ENCODE measurements around the gene ATG4C.
"Not testable (repeated sequence)": the region's sequence is repeated elsewhere in the genome, so short reads cannot be mapped to it uniquely, and the experiment has no call there.

ATG4C gene

GRCh38 chr1:62746809-62747138 is 37.2 kb upstream of the ATG4C start:
- ChIA-PET CTCF (interaction anchor here (0.8 to 5.1 kb wide), 51 partner anchors 9 to 572 kb away, joined by 3 to 166 read pairs (median 4); partner anchors contain the start of gene DOCK7), POLR2A (no interaction called here)
- no peak for DNase-seq (ENCODE audit: low read depth, low spot score)
- TF ChIP-seq, protein P1, sequence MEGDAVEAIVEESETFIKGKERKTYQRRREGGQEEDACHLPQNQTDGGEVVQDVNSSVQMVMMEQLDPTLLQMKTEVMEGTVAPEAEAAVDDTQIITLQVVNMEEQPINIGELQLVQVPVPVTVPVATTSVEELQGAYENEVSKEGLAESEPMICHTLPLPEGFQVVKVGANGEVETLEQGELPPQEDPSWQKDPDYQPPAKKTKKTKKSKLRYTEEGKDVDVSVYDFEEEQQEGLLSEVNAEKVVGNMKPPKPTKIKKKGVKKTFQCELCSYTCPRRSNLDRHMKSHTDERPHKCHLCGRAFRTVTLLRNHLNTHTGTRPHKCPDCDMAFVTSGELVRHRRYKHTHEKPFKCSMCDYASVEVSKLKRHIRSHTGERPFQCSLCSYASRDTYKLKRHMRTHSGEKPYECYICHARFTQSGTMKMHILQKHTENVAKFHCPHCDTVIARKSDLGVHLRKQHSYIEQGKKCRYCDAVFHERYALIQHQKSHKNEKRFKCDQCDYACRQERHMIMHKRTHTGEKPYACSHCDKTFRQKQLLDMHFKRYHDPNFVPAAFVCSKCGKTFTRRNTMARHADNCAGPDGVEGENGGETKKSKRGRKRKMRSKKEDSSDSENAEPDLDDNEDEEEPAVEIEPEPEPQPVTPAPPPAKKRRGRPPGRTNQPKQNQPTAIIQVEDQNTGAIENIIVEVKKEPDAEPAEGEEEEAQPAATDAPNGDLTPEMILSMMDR (IDR thresholded peaks at IDR 0.05; ENCODE audit: insufficient read depth, low read length, missing control alignments) = no peak
- no peak overlapping the region for H3K4me3 ChIP-seq (ENCODE audit: low read depth, low read length)

DNA sequence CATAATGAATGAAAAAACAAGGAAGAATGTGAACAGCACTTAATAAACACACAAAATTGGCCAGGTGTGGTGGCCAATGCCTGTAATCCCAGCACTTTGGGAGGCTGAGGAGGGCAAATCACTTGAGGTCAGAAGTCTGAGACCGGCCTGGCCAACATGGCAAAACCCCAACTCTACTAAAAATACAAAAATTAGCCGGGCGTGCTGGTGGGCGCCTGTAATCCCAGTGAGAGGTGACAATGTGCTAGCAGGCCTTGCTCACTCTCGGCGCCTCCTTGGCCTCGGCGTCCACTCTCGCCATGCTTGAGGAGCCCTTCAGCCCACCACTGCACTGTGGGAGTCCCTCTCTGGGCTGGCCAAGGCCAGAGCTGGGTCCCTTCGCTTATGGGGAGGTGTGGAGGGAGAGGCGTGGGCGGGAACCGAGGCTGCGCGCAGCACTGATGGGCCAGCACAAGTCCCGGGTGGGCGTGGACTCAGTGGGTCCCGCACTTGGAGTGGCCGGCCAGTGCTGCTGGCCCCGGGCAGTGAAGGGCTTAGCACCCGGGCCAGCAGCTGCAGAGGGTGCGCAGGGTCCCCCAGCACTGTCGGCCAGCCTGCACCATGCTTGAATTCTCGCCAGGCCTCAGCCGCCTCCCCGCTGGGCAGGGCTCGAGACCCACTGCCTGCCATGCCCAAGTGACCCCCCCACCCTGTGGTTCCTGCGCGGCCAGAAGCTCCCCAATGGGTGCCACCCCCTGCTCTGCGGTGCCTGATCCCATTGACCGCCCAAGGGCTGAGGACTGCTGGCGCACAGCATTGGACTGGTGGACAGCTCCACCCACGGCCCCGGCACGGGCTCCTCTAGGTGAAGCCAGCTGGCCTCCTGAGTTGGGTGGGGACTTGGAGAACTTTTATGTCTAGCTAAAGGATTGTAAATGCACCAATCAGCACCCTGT is 30.6 kb upstream of the ATG4C start:
- H3K4me3 ChIP-seq (ENCODE audit: low read depth, low read length) = no peak overlapping the region
- ChIA-PET CTCF (interaction anchor here (0.9 to 2.0 kb wide), 2 partner anchors 224 to 246 kb away, joined by 4 to 6 read pairs; no protein-coding TSS in a partner anchor), POLR2A (no interaction called here)
- TF ChIP-seq, protein P1 (IDR thresholded peaks at IDR 0.05; ENCODE audit: insufficient read depth, low read length, missing control alignments) = no peak
- DNase-seq (ENCODE audit: low read depth, low spot score) = no peak

DNA sequence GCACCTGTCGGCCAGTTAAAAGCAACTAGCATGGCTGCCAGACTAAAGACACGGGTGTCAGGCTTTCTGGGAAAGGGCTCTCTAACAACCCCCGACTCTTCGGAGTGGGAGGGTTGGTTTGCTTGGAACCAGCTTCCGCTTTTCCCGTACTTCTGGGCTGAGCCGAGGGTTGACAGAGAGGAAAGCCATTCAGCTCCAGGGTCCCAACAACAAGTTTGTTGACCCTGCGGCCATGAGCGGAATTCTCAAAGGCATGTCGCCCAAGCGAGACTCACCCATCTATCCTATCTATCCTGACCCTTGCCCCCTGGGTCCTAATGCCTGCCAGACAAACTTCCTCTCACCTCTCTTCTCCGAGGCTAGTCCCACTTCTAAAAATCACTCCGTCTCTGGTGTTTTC is 29.0 kb upstream of the ATG4C start:
- CTCF ChIA-PET; POLR2A ChIA-PET; DNase-seq (ENCODE audit: low read depth, low spot score); H3K4me3 ChIP-seq (ENCODE audit: low read depth, low read length): not testable (repeated sequence)

DNA sequence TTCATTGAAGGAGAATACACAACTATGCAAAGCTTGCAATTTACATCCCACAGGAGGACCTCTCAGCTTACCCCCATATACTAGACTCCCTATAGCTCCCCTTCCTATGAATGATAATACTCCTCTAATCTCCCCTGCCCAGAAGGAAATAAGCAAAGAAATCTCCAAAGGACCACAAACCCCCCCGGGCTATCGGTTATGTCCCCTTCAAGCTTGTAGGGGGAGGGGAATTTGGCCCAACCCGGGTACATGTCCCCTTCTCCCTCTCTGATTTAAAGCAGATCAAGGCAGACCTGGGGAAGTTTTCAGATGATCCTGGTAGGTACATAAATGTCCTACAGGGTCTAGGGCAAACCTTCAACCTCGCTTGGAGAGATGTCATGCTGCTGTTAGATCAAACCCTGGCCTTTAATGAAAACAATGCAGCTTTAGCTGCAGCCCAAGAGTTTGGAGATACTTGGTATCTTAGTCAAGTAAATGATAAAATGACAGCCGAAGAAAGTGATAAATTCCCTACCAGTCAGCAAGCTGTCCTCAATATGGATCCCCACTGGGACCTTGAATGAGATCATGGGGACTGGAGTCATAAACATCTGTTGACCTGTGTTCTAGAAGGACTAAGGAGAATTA is 27.6 kb upstream of the ATG4C start:
- POLR2A ChIA-PET; CTCF ChIA-PET; DNase-seq (ENCODE audit: low read depth, low spot score); H3K4me3 ChIP-seq (ENCODE audit: low read depth, low read length): not testable (repeated sequence)

DNA sequence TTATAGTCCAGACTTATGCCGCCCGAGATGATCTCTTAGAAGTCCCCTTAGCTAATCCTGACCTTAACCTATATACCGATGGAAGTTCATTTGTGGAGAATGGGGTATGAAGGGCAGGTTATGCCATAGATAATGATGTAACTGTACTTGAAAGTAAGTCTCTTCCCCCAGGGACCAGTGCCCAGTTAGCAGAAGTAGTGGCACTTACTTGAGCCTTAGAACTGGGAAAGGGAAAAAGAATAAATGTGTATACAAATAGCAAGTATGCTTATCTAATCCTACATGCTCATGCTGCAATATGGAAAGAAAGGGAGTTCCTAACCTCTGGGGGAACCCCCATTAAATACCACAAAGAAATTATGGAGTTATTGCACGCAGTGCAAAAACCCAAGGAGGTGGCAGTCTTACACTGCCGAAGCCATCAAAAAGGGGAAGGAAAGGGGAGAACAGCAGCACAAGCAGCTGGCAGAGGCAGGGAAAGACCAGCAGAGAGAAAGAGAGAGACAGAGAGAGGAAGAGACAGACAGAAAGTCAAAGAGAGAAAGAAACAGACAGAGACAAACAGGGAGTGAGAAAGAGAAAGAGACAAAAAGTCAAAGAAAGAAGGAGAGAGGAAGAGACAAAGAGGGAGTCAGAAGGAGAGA is 24.6 kb upstream of the ATG4C start:
- DNase-seq (ENCODE audit: low read depth, low spot score); H3K4me3 ChIP-seq (ENCODE audit: low read depth, low read length); POLR2A ChIA-PET: not testable (repeated sequence)
- CTCF ChIA-PET = interaction anchor here (1.5 to 1.7 kb wide), 3 partner anchors 8 to 13 kb away, joined by 3 read pairs; no protein-coding TSS in a partner anchor

DNA sequence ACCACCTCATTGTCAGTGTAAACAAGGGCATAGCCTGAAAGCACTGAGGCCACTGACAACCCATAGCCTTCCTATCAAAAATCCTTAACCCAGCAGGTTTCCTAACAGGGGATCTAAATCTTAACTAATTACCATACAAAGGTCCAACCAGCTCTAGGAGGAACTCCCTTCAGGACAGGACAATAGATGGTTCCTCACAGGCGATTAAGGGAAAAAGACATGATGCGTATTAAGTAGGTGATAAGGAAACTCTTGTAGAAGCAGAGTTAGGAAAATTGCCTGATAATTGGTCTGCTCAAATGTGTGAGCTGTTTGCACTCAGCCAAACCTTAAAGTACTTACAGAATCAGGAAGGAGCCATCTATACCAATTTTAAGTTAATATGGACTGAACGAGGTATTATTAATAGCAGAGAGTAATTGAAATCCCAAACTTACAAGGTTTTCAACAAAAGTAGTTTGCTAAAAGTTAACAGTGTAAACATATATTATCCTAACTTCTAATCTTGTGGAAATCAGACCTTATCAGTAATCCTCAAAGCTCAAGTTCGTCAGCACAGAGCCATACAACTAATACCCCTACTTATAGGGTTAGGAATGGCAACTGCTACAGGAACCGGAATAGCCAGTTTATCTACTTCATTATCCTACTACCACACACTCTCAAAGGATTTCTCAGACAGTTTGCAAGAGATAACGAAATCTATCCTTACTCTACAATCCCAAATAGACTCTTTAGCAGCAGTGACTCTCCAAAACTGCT is 23.7 kb upstream of the ATG4C start:
- DNase-seq (ENCODE audit: low read depth, low spot score); POLR2A ChIA-PET; H3K4me3 ChIP-seq (ENCODE audit: low read depth, low read length): not testable (repeated sequence)
- CTCF ChIA-PET = interaction anchor here (1.6 to 1.7 kb wide), 2 partner anchors 9 to 14 kb away, joined by 3 read pairs; no protein-coding TSS in a partner anchor

DNA sequence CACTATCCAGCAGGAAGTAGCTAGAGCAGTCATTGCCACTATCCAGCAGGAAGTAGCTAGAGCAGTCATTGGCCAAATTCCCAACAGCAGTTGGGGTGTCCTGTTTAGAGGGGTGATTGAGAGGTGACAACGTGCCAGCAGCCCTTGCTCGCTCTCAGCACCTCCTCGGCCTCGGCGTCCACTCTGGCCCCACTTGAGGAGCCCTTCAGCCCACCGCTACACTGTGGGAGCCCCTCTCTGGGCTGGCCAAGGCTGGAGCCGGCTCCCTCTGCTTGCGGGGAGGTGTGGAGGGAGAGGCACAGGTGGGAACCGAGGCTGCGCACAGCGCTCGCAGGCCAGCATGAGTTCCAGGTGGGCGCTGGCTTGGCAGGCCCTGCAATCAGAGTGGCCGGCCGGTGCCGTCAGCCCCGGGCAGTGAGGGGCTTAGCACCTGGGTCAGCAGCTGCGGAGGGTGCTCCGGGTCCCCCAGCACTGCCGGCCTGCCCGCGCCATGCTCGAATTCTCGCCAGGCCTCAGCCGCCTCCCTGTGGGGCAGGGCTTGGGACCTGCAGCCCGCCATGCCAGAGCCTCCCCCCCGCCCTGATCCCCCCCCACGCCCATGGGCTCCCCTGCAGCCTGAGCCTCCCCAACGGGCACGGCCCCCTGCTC is 22.6 kb upstream of the ATG4C start:
- H3K4me3 ChIP-seq (ENCODE audit: low read depth, low read length); DNase-seq (ENCODE audit: low read depth, low spot score); POLR2A ChIA-PET: not testable (repeated sequence)
- CTCF ChIA-PET = interaction anchor here (0.8 to 1.6 kb wide), 2 partner anchors 10 to 14 kb away, joined by 3 read pairs; no protein-coding TSS in a partner anchor

GRCh38 chr1:62762027-62762426 is 21.9 kb upstream of the ATG4C start:
- DNase-seq (ENCODE audit: low read depth, low spot score); H3K4me3 ChIP-seq (ENCODE audit: low read depth, low read length); POLR2A ChIA-PET: not testable (repeated sequence)
- CTCF ChIA-PET = interaction anchor here (0.8 kb wide), 1 partner anchor 15 kb away, joined by 3 read pairs; no protein-coding TSS in a partner anchor
